Stimulated activated CD8-positive, alpha-beta memory T cell treated with anti-CD3 and anti-CD28 coated beads, Interleukin-12 subunit alpha, Interleukin-12 subunit beta, amount 100 ng/mL, for 24 hours (primary cell): ENCODE results near the gene PRR11.
"Not testable (repeated sequence)": the region's sequence is repeated elsewhere in the genome, so short reads cannot be mapped to it uniquely, and the experiment has no call there.

Experiments
- DNase-seq: peaks from one replicate; pipeline ENCODE4 v3.0.0-alpha.2; 2020; ENCODE audit errors: extremely low read depth

PRR11 gene

DNA sequence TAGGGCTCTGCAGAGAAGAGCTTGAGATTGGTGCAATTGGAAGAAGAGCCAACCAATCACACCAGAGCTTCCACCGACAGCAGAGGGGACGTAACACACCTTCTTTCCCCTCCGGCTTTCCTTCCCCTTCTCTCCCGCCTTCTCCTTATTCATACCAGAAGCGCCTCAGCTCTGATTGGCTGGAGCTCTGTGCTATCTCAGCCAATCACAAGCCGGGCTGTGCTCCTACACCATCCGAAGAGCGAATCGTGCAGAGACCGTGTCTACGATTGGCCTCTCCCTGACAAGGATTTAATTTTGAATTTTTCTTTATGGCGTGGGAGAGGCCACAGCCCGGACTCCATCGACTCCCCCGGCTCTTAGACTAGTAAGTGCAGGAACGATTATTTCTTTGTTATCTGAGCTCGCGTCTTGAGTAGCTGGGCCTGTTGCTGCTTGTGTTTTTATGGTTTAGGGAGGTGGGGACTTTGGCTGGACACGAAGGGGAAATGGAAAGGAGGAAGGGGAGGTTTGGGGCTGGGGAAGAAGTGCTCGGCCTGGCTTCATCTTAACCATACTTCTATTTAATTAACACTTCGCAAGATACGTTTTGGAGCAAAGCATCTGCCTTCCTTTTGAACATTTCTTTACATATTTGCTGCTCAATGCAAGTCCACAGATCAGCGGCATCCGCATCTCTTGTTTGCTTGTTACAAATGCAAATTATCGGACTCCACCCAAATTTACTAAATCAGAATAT is at the start of gene PRR11:
Gene PRR11, plus strand, starts transcription at position 308 of the 739 bp plus-strand sequence. CDS start 14,007 bp downstream, outside the sequence.
- peak; percentile 80 for DNase-seq

DNA sequence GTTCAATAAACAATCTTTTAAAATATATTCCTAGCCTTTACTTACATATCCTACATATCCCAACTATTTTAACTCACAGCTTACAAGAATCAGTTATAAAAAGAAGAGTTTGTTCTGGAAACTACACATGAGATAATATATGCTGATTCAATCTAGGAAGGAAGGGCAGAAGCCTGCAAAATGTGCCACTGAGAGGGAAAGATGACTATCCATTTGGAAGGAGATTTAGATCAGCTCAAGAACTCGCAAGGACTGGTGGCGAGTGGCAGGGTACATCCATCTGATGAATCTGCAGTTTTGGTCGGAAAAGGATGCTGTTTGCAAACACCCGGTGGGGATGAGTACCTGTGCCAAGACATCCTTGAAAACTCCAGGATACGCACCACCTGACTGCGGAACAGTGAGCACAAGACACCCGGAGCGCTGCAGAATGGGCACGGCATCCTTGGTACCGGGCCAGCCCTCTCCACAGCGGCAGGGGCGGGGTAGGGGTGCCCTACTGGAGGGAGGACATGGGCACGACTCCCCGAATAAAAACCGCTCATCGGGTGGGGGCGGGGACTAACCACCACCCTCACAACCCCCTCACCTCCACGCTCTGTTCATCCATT is 49.6 kb upstream of the PRR11 start:
- DNase-seq, result peak; percentile 31

GRCh38 chr17:59106463-59107305 is 48.9 kb upstream of the PRR11 start, which contains the start of gene TRIM37:
Gene TRIM37 (minus strand): TSS chr17:59106880. CDS start chr17:59106461, 419 bp downstream.
- DNase-seq, result peak; percentile 98

GRCh38 chr17:59107306-59107670 is 48.3 kb upstream of the PRR11 start:
- DNase-seq, result no peak

DNA sequence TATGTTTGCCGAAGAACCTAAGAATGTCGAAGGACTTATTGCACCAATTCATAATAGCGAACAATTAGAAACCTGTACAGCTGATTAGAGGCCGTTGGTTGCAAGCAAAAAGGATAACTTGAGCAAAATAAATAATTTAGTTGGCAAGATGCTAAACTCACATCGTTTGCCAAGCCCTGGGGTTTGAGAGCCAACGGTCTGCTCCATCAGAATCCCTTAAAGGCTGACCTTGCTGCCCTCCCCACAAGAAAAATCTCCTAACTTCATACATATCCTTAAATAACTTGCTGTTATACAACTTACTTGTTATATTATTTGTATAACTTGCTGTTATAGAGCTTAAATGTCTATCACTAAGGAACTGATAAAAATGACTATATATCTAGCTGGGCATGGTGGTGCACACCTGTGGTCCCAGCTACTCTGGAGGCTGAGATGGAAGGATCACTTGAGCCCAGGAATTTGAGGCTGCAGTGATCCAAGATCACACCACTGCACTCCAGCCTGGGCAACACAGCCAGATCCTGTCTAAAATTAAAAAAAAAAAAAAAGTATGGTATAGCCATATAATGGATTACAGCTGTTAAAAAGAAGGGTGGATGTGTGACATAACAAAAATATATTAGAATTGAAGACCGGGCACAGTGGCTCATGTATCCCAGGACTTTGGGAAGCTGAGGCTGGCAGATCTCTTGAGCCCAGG is 47.0 kb upstream of the PRR11 start:
- DNase-seq, result no peak

DNA sequence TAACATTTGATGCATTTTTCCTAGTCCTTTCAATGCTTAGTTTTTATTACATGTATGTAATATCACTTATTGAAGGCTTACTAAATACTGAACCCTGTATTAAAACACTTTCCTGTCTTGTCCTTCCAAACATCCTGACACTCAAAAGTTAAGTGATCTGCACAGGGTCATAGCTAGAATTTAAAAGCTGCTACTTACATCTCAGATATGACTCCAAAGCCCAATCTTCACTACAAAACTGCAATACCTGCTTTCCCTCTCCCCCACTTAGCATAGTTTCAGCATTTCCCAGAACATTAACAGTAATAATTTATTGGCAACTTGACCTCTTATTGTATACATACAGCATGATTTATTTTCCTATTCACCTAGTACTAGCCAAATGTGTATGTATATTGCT is 44.6 kb upstream of the PRR11 start:
- no peak for DNase-seq

DNA sequence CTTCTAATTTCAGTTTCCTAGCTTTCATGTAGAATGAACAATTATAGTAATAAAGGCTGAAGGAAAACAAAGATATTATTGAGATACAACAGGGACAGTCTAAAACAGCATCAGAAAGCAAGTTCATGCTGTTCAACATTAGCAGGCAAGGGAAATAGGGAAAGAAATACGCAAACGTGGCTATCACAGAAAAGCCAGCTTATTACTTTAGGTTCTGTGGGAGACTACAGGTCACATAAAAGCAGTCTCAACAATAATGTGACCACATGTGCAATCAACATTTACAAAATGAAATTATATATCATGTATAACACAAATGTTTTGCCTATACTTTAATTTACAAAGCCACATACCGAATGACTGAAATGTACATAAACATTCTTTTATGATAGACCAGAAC is 44.0 kb upstream of the PRR11 start:
- no peak for DNase-seq

GRCh38 chr17:59115474-59115873 is 40.1 kb upstream of the PRR11 start:
- DNase-seq, result no peak

GRCh38 chr17:59121901-59122480 is 33.6 kb upstream of the PRR11 start:
- no peak for DNase-seq

DNA sequence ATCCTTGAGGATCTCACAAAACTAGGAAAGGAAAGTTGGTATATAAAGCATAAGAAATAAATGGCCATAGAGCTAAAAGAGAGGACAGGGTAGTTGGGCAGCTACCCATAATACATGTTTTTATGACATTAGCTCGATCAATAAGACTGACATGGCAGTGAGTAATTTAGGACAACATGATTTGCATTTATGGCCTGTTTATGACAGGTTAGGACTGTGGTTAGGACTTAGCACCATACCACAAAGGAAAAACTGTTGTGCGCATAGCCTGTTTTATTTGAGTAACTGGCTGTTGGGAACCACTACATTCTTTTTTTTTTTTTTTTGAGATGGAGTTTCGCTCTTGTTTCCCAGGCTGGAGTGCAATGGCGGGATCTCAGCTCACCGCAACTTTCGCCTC is 30.9 kb upstream of the PRR11 start:
- no peak for DNase-seq

- DNase-seq, result no peak
Measured at GRCh38 chr17:59126809-59127417, 28.6 kb upstream of the PRR11 start.

GRCh38 chr17:59129814-59130213 is 25.7 kb upstream of the PRR11 start:
- DNase-seq, result no peak

DNA sequence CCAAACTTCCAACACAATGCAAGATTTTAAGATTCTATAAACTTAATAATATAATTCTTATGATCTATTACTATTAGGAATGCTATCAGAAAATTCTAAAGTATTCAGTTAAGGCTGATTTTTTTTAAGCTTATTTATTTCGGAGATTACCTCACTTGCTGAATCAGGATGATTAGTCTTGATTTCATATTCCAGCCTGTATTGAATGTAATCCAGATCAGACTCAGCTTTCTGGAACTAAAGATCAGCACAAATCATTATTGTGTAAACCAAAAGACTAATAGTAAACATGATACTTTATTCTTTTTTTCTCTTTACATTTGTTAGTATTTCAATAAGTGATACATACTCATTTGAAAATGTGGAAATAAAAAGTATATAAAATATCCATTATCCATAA is 24.4 kb upstream of the PRR11 start:
- DNase-seq, result no peak

- not testable (repeated sequence) for DNase-seq
Measured at GRCh38 chr17:59138339-59138738, 17.2 kb upstream of the PRR11 start.

DNA sequence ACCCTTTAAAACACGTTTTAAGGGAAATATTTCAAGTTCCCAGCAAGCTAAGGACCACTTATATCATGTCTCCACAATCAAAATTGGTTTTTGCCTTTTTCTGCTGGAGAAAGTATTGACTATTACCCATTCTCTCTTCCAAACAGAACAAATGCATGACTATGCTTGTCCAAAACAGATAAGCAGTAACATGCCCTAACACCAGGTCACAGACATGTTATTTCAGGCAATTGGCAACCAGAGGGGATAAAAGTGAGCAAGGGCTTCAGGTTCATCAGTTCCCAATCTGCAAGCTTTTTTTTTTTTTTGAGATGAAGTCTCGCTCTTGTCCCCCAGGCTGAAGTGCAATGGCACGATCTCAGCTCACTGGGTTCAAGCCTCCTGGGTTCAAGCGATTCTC is 15.6 kb upstream of the PRR11 start:
- DNase-seq, result no peak

DNA sequence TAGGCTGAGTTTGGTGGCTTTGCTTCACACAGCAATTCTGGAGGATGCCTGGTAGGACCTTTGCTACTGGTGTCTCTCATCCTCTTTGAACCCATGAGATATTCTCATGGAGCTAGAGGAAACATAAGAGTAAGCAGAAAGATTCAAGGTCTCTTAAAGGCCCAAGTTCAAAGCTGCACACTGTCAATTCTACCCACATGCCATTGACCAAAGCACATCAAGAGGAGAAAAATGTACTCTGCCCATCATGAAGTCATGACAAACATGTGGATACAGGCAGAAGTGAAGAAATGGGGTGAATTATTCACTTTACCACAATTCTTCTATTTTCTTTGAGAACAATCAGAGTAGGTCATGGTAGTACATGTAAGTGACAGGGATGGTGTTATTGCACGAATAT is 13.7 kb upstream of the PRR11 start:
- DNase-seq, result no peak

DNA sequence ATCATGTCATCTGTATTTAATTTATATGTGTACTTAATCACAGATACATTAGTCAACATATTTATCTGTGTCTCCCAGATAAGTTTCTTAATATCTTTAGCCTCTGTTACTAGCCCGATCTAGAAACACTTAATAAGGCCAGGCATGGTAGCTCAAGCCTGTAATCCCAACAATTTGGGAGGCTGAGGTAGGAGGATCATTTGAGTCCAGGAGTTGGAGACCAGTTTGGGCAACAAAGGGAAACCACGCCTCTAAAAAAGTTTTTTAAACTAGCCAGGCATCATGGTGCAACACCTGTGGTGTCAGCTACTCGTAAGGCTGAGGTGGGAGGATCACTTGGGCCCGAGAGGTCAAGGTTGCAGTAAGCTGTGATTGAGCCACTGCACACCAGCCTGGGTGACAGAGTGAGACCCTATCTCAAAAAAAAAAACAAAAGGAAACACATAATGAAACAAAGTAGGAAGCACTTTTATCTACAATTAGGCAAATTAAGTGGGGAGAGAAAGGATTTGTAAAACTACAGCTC is 9.9 kb upstream of the PRR11 start:
- no peak for DNase-seq

DNA sequence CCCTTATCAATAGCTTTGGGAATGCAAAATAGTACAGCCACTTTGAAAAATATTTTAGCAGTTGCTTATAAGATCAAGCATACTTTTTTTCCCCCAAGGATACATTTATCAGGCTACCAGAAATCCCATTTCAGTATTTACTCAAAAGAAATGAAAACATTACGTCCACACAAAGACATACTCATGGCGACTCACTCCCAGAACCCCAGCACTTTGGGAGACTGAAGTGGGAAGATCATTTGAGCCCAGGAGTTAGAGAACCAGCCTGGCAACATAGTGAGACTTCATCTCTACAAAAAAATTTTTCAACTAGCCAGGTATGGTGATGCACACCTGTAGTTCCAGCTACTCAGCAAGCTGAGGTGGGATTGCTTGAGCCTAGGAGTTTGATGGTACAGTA is 6.5 kb upstream of the PRR11 start:
- no peak for DNase-seq

GRCh38 chr17:59149841-59150511 is 5.6 kb upstream of the PRR11 start:
- DNase-seq, result no peak

- DNase-seq, result no peak
Measured at GRCh38 chr17:59151006-59151405, 4.5 kb upstream of the PRR11 start.
